Measurements from ENCODE around the gene NVL. TPM values are rescaled to one million over a fixed set of nuclear protein-coding genes. Genes with fewer than 3 reads are reported as not detected.
"Not testable (repeated sequence)": the region's sequence is repeated elsewhere in the genome, so short reads cannot be mapped to it uniquely, and the experiment has no call there.

NVL gene
- total RNA-seq, 2 donors from 2014 or later, result 42.4 TPM

DNA sequence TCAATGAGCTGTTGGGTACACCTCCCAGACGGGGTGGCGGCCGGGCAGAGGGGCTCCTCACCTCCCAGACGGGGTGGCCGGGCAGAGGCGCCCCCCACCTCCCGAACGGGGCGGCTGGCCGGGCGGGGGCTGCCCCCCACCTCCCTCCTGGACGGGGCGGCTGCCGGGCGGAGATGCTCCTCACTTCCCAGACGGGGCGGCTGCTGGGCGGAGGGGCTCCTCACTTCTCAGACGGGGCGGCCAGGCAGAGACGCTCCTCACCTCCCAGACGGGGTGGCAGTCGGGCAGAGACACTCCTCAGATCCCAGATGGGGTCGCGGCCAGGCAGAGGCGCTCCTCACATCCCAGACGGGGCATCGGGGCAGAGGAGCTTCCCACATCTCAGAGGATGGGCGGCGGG is 19.7 kb upstream of the NVL start:
- not testable (repeated sequence) for H3K36me3 Mint-ChIP-seq (ENCODE audit: low read depth); H3K4me1 ChIP-seq (ENCODE audit: control insufficient read depth, insufficient read depth, low read length); H3K4me3 Mint-ChIP-seq; H3K4me1 Mint-ChIP-seq; H3K27ac ChIP-seq (ENCODE audit: low read depth, low read length); H3K27me3 Mint-ChIP-seq (ENCODE audit: insufficient read depth); H3K9me3 ChIP-seq (ENCODE audit: control insufficient read depth, low read length); DNase-seq; H3K9ac ChIP-seq (ENCODE audit: extremely low read depth, low read length, poor library complexity, severe bottlenecking); H3K27me3 ChIP-seq (ENCODE audit: control insufficient read depth, insufficient read depth, low read length, poor library complexity, severe bottlenecking); H3K4me3 ChIP-seq (ENCODE audit: low read length); H3K27ac Mint-ChIP-seq; H3K36me3 ChIP-seq (ENCODE audit: control insufficient read depth, insufficient read depth, low read length)
- WGBS, 2 experiments (ENCODE audit: insufficient coverage in 1 of 2, insufficient read length in 1 of 2), result 92 to 100% methylated on average over 5 to 30 of the region's 30 CpGs
- H3K9me3 Mint-ChIP-seq, result peaks cover 21% of the 10 kb centered on the region

DNA sequence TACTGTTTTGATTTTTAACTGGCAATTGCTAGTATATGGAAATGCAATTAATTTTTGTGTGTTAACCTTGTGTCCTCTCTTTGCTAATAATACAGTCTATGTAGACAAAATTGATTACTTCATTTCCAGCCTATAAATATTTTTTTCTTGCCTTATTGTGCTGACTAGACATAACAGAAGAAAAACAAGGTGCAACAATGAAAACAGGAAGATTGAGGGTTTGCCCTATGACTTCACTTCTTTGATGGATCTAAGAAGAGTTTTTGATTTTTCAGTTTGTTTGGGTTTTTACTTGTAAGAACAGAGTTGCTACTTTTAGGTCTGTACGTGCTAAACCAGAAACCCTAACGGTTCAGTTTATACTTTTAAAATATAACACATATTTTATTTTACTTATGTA is 18.2 kb upstream of the NVL start:
- no peaks in the 10 kb centered on the region for H3K36me3 ChIP-seq (ENCODE audit: control insufficient read depth, insufficient read depth, low read length)
- no peak overlapping the region for H3K4me3 ChIP-seq (ENCODE audit: low read length)
- Mint-ChIP-seq H3K27ac (no peak overlapping the region), H3K9me3 (peaks cover 37% of the 10 kb centered on the region), H3K4me3 (no peak overlapping the region), H3K36me3 (ENCODE audit: low read depth) (no peaks in the 10 kb centered on the region), H3K27me3 (ENCODE audit: insufficient read depth) (no peaks in the 10 kb centered on the region), H3K4me1 (no peaks in the 10 kb centered on the region)
- DNase-seq, result no peak
- TF ChIP-seq, protein P1, sequence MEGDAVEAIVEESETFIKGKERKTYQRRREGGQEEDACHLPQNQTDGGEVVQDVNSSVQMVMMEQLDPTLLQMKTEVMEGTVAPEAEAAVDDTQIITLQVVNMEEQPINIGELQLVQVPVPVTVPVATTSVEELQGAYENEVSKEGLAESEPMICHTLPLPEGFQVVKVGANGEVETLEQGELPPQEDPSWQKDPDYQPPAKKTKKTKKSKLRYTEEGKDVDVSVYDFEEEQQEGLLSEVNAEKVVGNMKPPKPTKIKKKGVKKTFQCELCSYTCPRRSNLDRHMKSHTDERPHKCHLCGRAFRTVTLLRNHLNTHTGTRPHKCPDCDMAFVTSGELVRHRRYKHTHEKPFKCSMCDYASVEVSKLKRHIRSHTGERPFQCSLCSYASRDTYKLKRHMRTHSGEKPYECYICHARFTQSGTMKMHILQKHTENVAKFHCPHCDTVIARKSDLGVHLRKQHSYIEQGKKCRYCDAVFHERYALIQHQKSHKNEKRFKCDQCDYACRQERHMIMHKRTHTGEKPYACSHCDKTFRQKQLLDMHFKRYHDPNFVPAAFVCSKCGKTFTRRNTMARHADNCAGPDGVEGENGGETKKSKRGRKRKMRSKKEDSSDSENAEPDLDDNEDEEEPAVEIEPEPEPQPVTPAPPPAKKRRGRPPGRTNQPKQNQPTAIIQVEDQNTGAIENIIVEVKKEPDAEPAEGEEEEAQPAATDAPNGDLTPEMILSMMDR (conservative IDR thresholded peaks at IDR 0.05), result no peak
- WGBS, 2 experiments (ENCODE audit: insufficient coverage in 1 of 2, insufficient read length in 1 of 2), result no CpG with 5 or more reads among the region's 2 CpGs
- H3K27me3 ChIP-seq (ENCODE audit: control insufficient read depth, insufficient read depth, low read length, poor library complexity, severe bottlenecking), result no peaks in the 10 kb centered on the region
- peaks cover 15% of the 10 kb centered on the region for H3K9me3 ChIP-seq (ENCODE audit: control insufficient read depth, low read length)
- H3K4me1 ChIP-seq (ENCODE audit: control insufficient read depth, insufficient read depth, low read length), result no peaks in the 10 kb centered on the region
- H3K27ac ChIP-seq (ENCODE audit: low read depth, low read length), result no peak overlapping the region
- H3K9ac ChIP-seq (ENCODE audit: extremely low read depth, low read length, poor library complexity, severe bottlenecking), result no peak overlapping the region

DNA sequence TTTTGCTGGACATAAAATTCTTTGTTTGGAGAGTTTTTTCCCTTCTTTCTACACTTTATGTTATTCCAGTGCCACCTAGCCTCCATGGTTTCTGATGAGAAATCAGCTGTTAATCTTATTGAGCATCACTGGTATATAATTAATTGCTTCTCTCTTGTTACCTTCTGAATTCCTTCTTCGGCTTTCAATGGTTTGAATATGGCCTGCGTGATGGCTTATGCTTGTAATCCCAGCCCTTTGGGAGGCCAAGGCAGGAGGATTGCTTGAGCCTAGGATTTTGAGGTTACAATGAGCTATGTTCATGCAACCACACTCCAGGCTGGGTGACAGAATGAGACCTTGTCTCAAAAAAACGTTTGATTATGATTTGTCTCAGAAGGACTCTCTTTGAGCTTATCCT is 13.7 kb upstream of the NVL start:
- H3K4me3 ChIP-seq (ENCODE audit: low read length), result peak overlapping the region; percentile 17
- H3K4me1 Mint-ChIP-seq, result peaks cover 5% of the 10 kb centered on the region
- H3K27ac Mint-ChIP-seq, result no peak overlapping the region
- 38 to 46% methylated on average over 1 to 3 of the region's 3 CpGs for WGBS, 2 experiments (ENCODE audit: insufficient coverage in 1 of 2, insufficient read length in 1 of 2)
- no peak overlapping the region for H3K4me3 Mint-ChIP-seq
- H3K9ac ChIP-seq (ENCODE audit: extremely low read depth, low read length, poor library complexity, severe bottlenecking), result no peak overlapping the region
- H3K4me1 ChIP-seq (ENCODE audit: control insufficient read depth, insufficient read depth, low read length), result peaks cover 8% of the 10 kb centered on the region
- peaks cover 3% of the 10 kb centered on the region for H3K27me3 Mint-ChIP-seq (ENCODE audit: insufficient read depth)
- H3K9me3 ChIP-seq (ENCODE audit: control insufficient read depth, low read length), result peaks cover 28% of the 10 kb centered on the region
- DNase-seq, result no peak
- no peak overlapping the region for H3K27ac ChIP-seq (ENCODE audit: low read depth, low read length)
- peaks cover 1% of the 10 kb centered on the region for H3K36me3 Mint-ChIP-seq (ENCODE audit: low read depth)
- TF ChIP-seq, protein P1 (conservative IDR thresholded peaks at IDR 0.05), result no peak
- no peaks in the 10 kb centered on the region for H3K27me3 ChIP-seq (ENCODE audit: control insufficient read depth, insufficient read depth, low read length, poor library complexity, severe bottlenecking)
- no peaks in the 10 kb centered on the region for H3K36me3 ChIP-seq (ENCODE audit: control insufficient read depth, insufficient read depth, low read length)
- H3K9me3 Mint-ChIP-seq, result peaks cover 36% of the 10 kb centered on the region

DNA sequence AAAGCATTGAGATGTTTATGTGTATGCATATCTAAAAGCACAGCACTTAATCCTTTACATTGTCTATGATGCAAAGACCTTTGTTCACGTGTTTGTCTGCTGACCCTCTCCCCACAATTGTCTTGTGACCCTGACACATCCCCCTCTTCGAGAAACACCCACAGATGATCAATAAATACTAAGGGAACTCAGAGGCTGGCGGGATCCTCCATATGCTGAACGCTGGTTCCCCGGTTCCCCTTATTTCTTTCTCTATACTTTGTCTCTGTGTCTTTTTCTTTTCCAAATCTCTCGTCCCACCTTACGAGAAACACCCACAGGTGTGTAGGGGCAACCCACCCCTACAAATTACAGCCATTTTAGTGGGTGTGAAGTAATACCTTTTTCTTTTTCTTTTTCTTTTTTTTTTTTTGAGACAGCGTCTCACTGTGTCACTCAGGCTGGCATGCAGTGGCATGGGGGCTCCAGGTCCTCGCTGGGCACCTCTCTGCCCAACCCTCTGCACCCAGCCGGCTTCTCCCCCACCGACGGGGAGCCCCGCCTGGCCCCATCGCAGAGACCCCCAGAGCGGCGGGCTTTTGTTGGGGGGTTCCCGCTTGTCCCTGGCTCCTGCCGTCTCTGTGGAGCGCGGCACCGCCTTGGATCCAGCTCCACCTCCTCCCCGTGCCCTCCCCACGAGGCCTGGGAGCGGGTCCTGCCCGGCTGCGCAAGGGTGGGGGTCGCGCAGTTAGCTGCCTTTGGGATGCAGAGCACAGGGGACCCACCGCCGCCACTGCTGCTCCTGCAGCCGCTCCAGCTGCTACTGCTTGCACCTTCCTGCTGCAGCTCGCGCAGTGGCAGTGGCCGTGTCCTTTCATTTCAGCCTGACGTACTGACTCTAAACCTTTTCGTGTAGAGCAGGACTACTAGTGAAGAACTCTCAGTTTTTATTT is 10.7 kb upstream of the NVL start:
- H3K4me3 ChIP-seq (ENCODE audit: low read length), result peak overlapping the region; percentile 64
- H3K36me3 ChIP-seq (ENCODE audit: control insufficient read depth, insufficient read depth, low read length); H3K4me1 ChIP-seq (ENCODE audit: control insufficient read depth, insufficient read depth, low read length); H3K4me1 Mint-ChIP-seq; H3K27me3 ChIP-seq (ENCODE audit: control insufficient read depth, insufficient read depth, low read length, poor library complexity, severe bottlenecking); H3K36me3 Mint-ChIP-seq (ENCODE audit: low read depth); H3K27me3 Mint-ChIP-seq (ENCODE audit: insufficient read depth): not testable (repeated sequence)
- peak; percentile 80 for DNase-seq
- H3K9ac ChIP-seq (ENCODE audit: extremely low read depth, low read length, poor library complexity, severe bottlenecking), result peak overlapping the region; percentile 11
- peak overlapping the region; percentile 38 for H3K27ac ChIP-seq (ENCODE audit: low read depth, low read length)
- 21 to 24% methylated on average over 9 to 29 of the region's 36 CpGs for WGBS, 2 experiments (ENCODE audit: insufficient coverage in 1 of 2, insufficient read length in 1 of 2)
- Mint-ChIP-seq H3K4me3 (peak overlapping the region; percentile 48), H3K9me3 (peaks cover 36% of the 10 kb centered on the region), H3K27ac (peak overlapping the region; percentile 84)
- H3K9me3 ChIP-seq (ENCODE audit: control insufficient read depth, low read length), result peaks cover 28% of the 10 kb centered on the region

Measured in endodermal cell (in vitro differentiated cells).